Measurements from ENCODE around the gene AP4E1. TPM values are rescaled to one million over a fixed set of nuclear protein-coding genes. Genes with fewer than 3 reads are reported as not detected.

The AP4E1 gene
- total RNA-seq, 3 donors from 2014 or later (not counting 1 experiment from before 2014, with no cell fraction given), result 13.1 to 14.5 (median 14.1) TPM

- intact Hi-C loops (cut with micrococcal nuclease), result no loop called here
- no peak for TF ChIP-seq CTCF (IDR thresholded peaks at IDR 0.05)
- peaks cover 51% of the 10 kb centered on the region for H3K36me3 Mint-ChIP-seq
Observed at GRCh38 chr15:50971115-50971514, 62.6 kb downstream of the AP4E1 start.

GRCh38 chr15:50971542-50971941 lies 63.1 kb downstream of the AP4E1 start:
- no peak overlapping the region for H3K4me3 Mint-ChIP-seq
- intact Hi-C loops (cut with micrococcal nuclease), result no loop called here

More at GRCh38 chr15:50971115-50971514, 62.6 kb downstream of the AP4E1 start:
- Mint-ChIP-seq H3K4me1 (no peaks in the 10 kb centered on the region), H3K27me3 (ENCODE audit: low read depth in 2 of 2) (no peaks in the 10 kb centered on the region), H3K27ac (no peak overlapping the region), H3K4me3 (no peak overlapping the region), H3K9me3 (peaks cover 11 to 26% of the 10 kb centered on the region in 2 donors)
- H3K4me1 ChIP-seq (ENCODE audit: control insufficient read depth, insufficient read depth, low read length), result no peaks in the 10 kb centered on the region
- H3K27me3 ChIP-seq (ENCODE audit: control insufficient read depth, insufficient read depth, low read length), result no peaks in the 10 kb centered on the region
- no peak overlapping the region for H3K4me3 ChIP-seq (ENCODE audit: low read length)
- H3K36me3 ChIP-seq (ENCODE audit: control insufficient read depth, insufficient read depth, low read length), result peaks cover 43% of the 10 kb centered on the region
- no peak overlapping the region for H3K27ac ChIP-seq (ENCODE audit: low read length)
- peaks cover 4% of the 10 kb centered on the region for H3K9me3 ChIP-seq (ENCODE audit: control insufficient read depth, insufficient read depth, low read length)
- no peak for ATAC-seq
- no peak for DNase-seq

GRCh38 chr15:50973605-50974004 lies 65.1 kb downstream of the AP4E1 start:
- ATAC-seq (no peak), DNase-seq (no peak)
- intact Hi-C loops (cut with micrococcal nuclease), result no loop called here
- no peak overlapping the region for H3K4me3 ChIP-seq (ENCODE audit: low read length)
- WGBS (ENCODE audit: insufficient coverage), result 100% methylated on average over 1 of the region's 4 CpGs
- peaks cover 11 to 26% of the 10 kb centered on the region in 2 donors for H3K9me3 Mint-ChIP-seq
- peaks cover 4% of the 10 kb centered on the region for H3K9me3 ChIP-seq (ENCODE audit: control insufficient read depth, insufficient read depth, low read length)
- H3K27ac Mint-ChIP-seq, result no peak overlapping the region
- H3K36me3 ChIP-seq (ENCODE audit: control insufficient read depth, insufficient read depth, low read length), result peaks cover 38% of the 10 kb centered on the region
- peaks cover 3% of the 10 kb centered on the region in 2 donors for H3K4me1 Mint-ChIP-seq
- H3K27me3 ChIP-seq (ENCODE audit: control insufficient read depth, insufficient read depth, low read length), result no peaks in the 10 kb centered on the region
- TF ChIP-seq CTCF (IDR thresholded peaks at IDR 0.05), result no peak
- no peaks in the 10 kb centered on the region for H3K27me3 Mint-ChIP-seq (ENCODE audit: low read depth in 2 of 2)
- H3K27ac ChIP-seq (ENCODE audit: low read length), result no peak overlapping the region
- H3K36me3 Mint-ChIP-seq, result peaks cover 48% of the 10 kb centered on the region
- no peaks in the 10 kb centered on the region for H3K4me1 ChIP-seq (ENCODE audit: control insufficient read depth, insufficient read depth, low read length)
- H3K4me3 Mint-ChIP-seq, result no peak overlapping the region

More at GRCh38 chr15:50971542-50971941, 63.1 kb downstream of the AP4E1 start:
- H3K27me3 ChIP-seq (ENCODE audit: control insufficient read depth, insufficient read depth, low read length), result no peaks in the 10 kb centered on the region
- H3K4me1 ChIP-seq (ENCODE audit: control insufficient read depth, insufficient read depth, low read length), result no peaks in the 10 kb centered on the region
- ATAC-seq (no peak), DNase-seq (no peak)
- H3K4me3 ChIP-seq (ENCODE audit: low read length), result no peak overlapping the region
- TF ChIP-seq CTCF (IDR thresholded peaks at IDR 0.05), result no peak
- H3K36me3 Mint-ChIP-seq, result peaks cover 51% of the 10 kb centered on the region
- H3K4me1 Mint-ChIP-seq, result no peaks in the 10 kb centered on the region
- H3K27me3 Mint-ChIP-seq (ENCODE audit: low read depth in 2 of 2), result no peaks in the 10 kb centered on the region
- peaks cover 11 to 26% of the 10 kb centered on the region in 2 donors for H3K9me3 Mint-ChIP-seq
- H3K27ac ChIP-seq (ENCODE audit: low read length), result no peak overlapping the region
- peaks cover 4% of the 10 kb centered on the region for H3K9me3 ChIP-seq (ENCODE audit: control insufficient read depth, insufficient read depth, low read length)
- peaks cover 43% of the 10 kb centered on the region for H3K36me3 ChIP-seq (ENCODE audit: control insufficient read depth, insufficient read depth, low read length)
- H3K27ac Mint-ChIP-seq, result no peak overlapping the region

GRCh38 chr15:50977162-50977561 lies 68.7 kb downstream of the AP4E1 start:
- no peak for DNase-seq
- 86% methylated on average over 1 of the region's 2 CpGs for WGBS (ENCODE audit: insufficient coverage)
- Mint-ChIP-seq H3K36me3 (peaks cover 21% of the 10 kb centered on the region), H3K27me3 (ENCODE audit: low read depth in 2 of 2) (no peaks in the 10 kb centered on the region), H3K27ac (no peak overlapping the region), H3K4me1 (peaks cover 20 to 22% of the 10 kb centered on the region in 2 donors), H3K4me3 (no peak overlapping the region), H3K9me3 (peaks cover 2 to 5% of the 10 kb centered on the region in 2 donors)
- H3K4me1 ChIP-seq (ENCODE audit: control insufficient read depth, insufficient read depth, low read length), result no peaks in the 10 kb centered on the region
- H3K36me3 ChIP-seq (ENCODE audit: control insufficient read depth, insufficient read depth, low read length), result peaks cover 21% of the 10 kb centered on the region
- no peak overlapping the region for H3K27ac ChIP-seq (ENCODE audit: low read length)
- H3K27me3 ChIP-seq (ENCODE audit: control insufficient read depth, insufficient read depth, low read length), result no peaks in the 10 kb centered on the region
- intact Hi-C loops (cut with micrococcal nuclease), result no loop called here
- H3K4me3 ChIP-seq (ENCODE audit: low read length), result no peak overlapping the region
- no peak for TF ChIP-seq CTCF (IDR thresholded peaks at IDR 0.05)
- peaks cover 4% of the 10 kb centered on the region for H3K9me3 ChIP-seq (ENCODE audit: control insufficient read depth, insufficient read depth, low read length)
- no peak for ATAC-seq
